Astrocyte (in vitro differentiated cells and primary cell): ENCODE data around the gene EIF3J. TPM values are rescaled to one million over a fixed set of nuclear protein-coding genes. Genes with fewer than 3 reads are reported as not detected.

ENCODE experiments used
- DNase-seq: peaks from one replicate; pipeline ENCODE4 v3.0.0-alpha.2; 2010; ENCODE audit warnings: low read depth
- FAIRE-seq: peaks from 2 replicates; lab custom pipeline; 2011; peaks lifted over from hg19 to GRCh38; lab: Jason Lieb, UNC
- H2AFZ ChIP-seq: 2 replicates; pipeline ENCODE4 v1.6.0; 2012; ENCODE audit warnings: low read depth, low read length, inconsistent platforms
- H3K27ac ChIP-seq: 2 replicates; pipeline ENCODE4 v1.5.1; 2011; ENCODE audit warnings: low read depth, low read length, inconsistent platforms
- H3K27me3 ChIP-seq: 2 replicates; pipeline ENCODE4 v1.6.0; 2011; ENCODE audit warnings: low read length, inconsistent platforms; ENCODE audit not compliant: insufficient read depth
- H3K36me3 ChIP-seq: 2 replicates; pipeline ENCODE4 v1.5.1; 2011; ENCODE audit warnings: low read length, inconsistent platforms; ENCODE audit not compliant: insufficient read depth
- H3K4me1 ChIP-seq: 2 replicates; pipeline ENCODE4 v1.5.1; 2011; ENCODE audit warnings: low read length, inconsistent platforms; ENCODE audit not compliant: insufficient read depth
- H3K4me2 ChIP-seq: 2 replicates; pipeline ENCODE4 v1.6.0; 2012; ENCODE audit warnings: low read length, inconsistent platforms
- H3K4me3 ChIP-seq: 2 replicates; pipeline ENCODE4 v1.5.1; 2011; ENCODE audit warnings: low read depth, mild to moderate bottlenecking, low read length, inconsistent platforms; ENCODE audit not compliant: insufficient read depth
- H3K79me2 ChIP-seq: 2 replicates; pipeline ENCODE4 v1.6.0; 2012; ENCODE audit warnings: mild to moderate bottlenecking, low read length, inconsistent platforms; ENCODE audit not compliant: insufficient read depth
- H3K9ac ChIP-seq: 2 replicates; pipeline ENCODE4 v1.6.0; 2012; ENCODE audit warnings: mild to moderate bottlenecking, low read length, inconsistent platforms
- H3K9me3 ChIP-seq: 2 replicates; pipeline ENCODE4 v1.5.1; 2012; ENCODE audit warnings: low read depth, mild to moderate bottlenecking, low read length, inconsistent platforms; ENCODE audit not compliant: insufficient read depth
- H4K20me1 ChIP-seq: 2 replicates; pipeline ENCODE4 v1.6.0; 2012; ENCODE audit warnings: low read length, inconsistent platforms; ENCODE audit not compliant: insufficient read depth
- H3K27ac Mint-ChIP-seq: one replicate; pipeline ENCODE4 v1.8.0; 2021; ENCODE audit warnings: mild to moderate bottlenecking, mixed read lengths; ENCODE audit not compliant: unreplicated experiment
- H3K27me3 Mint-ChIP-seq: one replicate; pipeline ENCODE4 v1.8.0; 2021; ENCODE audit warnings: low read depth, mixed read lengths; ENCODE audit not compliant: unreplicated experiment
- H3K36me3 Mint-ChIP-seq: one replicate; pipeline ENCODE4 v1.8.0; 2021; ENCODE audit warnings: low read depth, mixed read lengths; ENCODE audit not compliant: unreplicated experiment
- H3K4me1 Mint-ChIP-seq: one replicate; pipeline ENCODE4 v1.8.0; 2021; ENCODE audit warnings: low read depth, mixed read lengths; ENCODE audit not compliant: unreplicated experiment
- H3K4me3 Mint-ChIP-seq: one replicate; pipeline ENCODE4 v1.8.0; 2021; ENCODE audit warnings: mild to moderate bottlenecking, moderate library complexity, mixed read lengths; ENCODE audit not compliant: unreplicated experiment
- H3K9me3 Mint-ChIP-seq: one replicate; pipeline ENCODE4 v1.8.0; 2021; ENCODE audit warnings: mild to moderate bottlenecking, mixed read lengths; ENCODE audit not compliant: unreplicated experiment
- CTCF ChIP-seq: IDR thresholded peaks from 2 replicates; pipeline ENCODE4 v1.5.1; 2011; ENCODE audit warnings: low read depth, mild to moderate bottlenecking, inconsistent platforms, low read length, moderate library complexity; ENCODE audit not compliant: insufficient read depth
- EZH2 ChIP-seq: IDR thresholded peaks from 2 replicates; pipeline ENCODE4 v1.6.1; 2012; ENCODE audit warnings: mild to moderate bottlenecking, low read length, inconsistent platforms; ENCODE audit not compliant: insufficient read depth
- total RNA-seq: library from RNA; stranded (reverse); gene quantifications from 2 replicates; pipeline ENCODE4 v1.2.1, GENCODE V29; 2021

Gene EIF3J
- total RNA-seq, 1 donor from 2014 or later: 133 TPM

- Histone ChIP-seq H3K79me2 (peaks cover 9% of the 10 kb centered on the region), H3K4me3 (no peak overlapping the region), H3K4me2 (no peak overlapping the region), H3K27ac (no peak overlapping the region), H3K27me3 (no peaks in the 10 kb centered on the region), H3K36me3 (peaks cover 10% of the 10 kb centered on the region), H3K9me3 (no peaks in the 10 kb centered on the region), H3K4me1 (peaks cover 16% of the 10 kb centered on the region), H4K20me1 (peaks cover 7% of the 10 kb centered on the region), H2AFZ (no peak overlapping the region), H3K9ac (no peak overlapping the region)
- FAIRE-seq: no peak
- TF ChIP-seq EZH2 (no peak), CTCF (no peak)
- DNase-seq: no peak
- H3K9me3 Mint-ChIP-seq: no peaks in the 10 kb centered on the region
- H3K4me1 Mint-ChIP-seq: peaks cover 13% of the 10 kb centered on the region
- peak overlapping the region; percentile 34 for H3K27ac Mint-ChIP-seq
- no peaks in the 10 kb centered on the region for H3K27me3 Mint-ChIP-seq
- H3K4me3 Mint-ChIP-seq: no peak overlapping the region
- H3K36me3 Mint-ChIP-seq: peaks cover 9% of the 10 kb centered on the region
Observed at GRCh38 chr15:44492040-44492439, 44.9 kb upstream of the EIF3J start.

DNA sequence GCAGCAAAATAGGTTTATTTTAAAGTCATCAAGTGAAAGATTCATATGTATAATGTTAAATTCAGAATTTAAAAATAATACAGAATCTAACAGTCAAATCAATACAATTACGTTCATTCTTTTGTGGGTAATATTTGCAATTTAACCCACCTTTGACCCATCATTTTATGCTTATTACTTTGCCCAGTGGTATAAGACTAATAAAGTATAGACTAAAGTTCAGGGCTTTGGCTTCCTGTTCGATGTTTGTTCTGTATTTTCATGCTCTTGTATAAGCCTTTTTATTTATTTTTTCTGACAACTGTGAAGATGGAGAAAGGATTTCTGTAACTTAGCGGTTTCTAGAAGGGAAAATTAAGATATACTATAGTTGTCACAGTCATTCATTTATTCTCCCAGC is 44.3 kb upstream of the EIF3J start:
- Histone ChIP-seq H3K9me3 (no peaks in the 10 kb centered on the region), H3K4me3 (no peak overlapping the region), H3K4me1 (peaks cover 16% of the 10 kb centered on the region), H3K36me3 (peaks cover 6% of the 10 kb centered on the region), H3K27me3 (no peaks in the 10 kb centered on the region), H3K79me2 (peaks cover 9% of the 10 kb centered on the region), H3K4me2 (no peak overlapping the region), H3K27ac (no peak overlapping the region), H2AFZ (no peak overlapping the region), H4K20me1 (peaks cover 7% of the 10 kb centered on the region), H3K9ac (no peak overlapping the region)
- peaks cover 13% of the 10 kb centered on the region for H3K4me1 Mint-ChIP-seq
- DNase-seq: no peak
- H3K9me3 Mint-ChIP-seq: no peaks in the 10 kb centered on the region
- no peaks in the 10 kb centered on the region for H3K27me3 Mint-ChIP-seq
- H3K27ac Mint-ChIP-seq: no peak overlapping the region
- H3K36me3 Mint-ChIP-seq: peaks cover 5% of the 10 kb centered on the region
- no peak for FAIRE-seq
- H3K4me3 Mint-ChIP-seq: no peak overlapping the region
- no peak for TF ChIP-seq CTCF
- no peak for TF ChIP-seq EZH2

DNA sequence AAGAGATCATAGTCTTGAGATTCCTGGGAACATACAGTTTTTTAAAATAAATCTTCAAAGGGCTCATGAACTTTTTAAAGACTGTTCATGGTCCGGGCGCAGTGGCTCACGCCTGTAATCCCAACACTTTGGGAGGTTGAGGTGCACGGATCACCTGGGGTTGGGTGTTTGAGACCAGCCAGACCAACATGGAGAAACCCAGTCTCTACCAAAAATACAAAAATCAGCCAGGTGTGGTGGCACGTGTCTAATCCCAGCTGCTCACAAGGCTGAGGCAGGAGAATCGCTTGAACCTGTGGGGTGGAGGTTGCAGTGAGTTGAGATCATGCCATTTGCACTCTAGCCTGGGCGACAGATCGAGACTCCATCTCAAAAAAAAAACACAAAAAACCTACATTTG is 41.4 kb upstream of the EIF3J start:
- H3K4me1 ChIP-seq: peaks cover 2% of the 10 kb centered on the region
- TF ChIP-seq CTCF (no peak), EZH2 (no peak)
- Mint-ChIP-seq H3K9me3 (no peaks in the 10 kb centered on the region), H3K27me3 (no peaks in the 10 kb centered on the region), H3K4me3 (no peak overlapping the region), H3K4me1 (peaks cover 2% of the 10 kb centered on the region), H3K27ac (no peak overlapping the region), H3K36me3 (no peaks in the 10 kb centered on the region)
- no peaks in the 10 kb centered on the region for H4K20me1 ChIP-seq
- no peak overlapping the region for H3K9ac ChIP-seq
- FAIRE-seq: no peak
- H3K79me2 ChIP-seq: peaks cover 9% of the 10 kb centered on the region
- H3K36me3 ChIP-seq: peaks cover 9% of the 10 kb centered on the region
- H3K4me2 ChIP-seq: no peak overlapping the region
- no peak for DNase-seq
- no peaks in the 10 kb centered on the region for H3K27me3 ChIP-seq
- H3K27ac ChIP-seq: no peak overlapping the region
- H3K4me3 ChIP-seq: no peak overlapping the region
- H2AFZ ChIP-seq: no peak overlapping the region
- no peaks in the 10 kb centered on the region for H3K9me3 ChIP-seq
